NCI-H187 treated with DMSO at 0.1 percent for 48 hours (cell line): Measurements from ENCODE around the gene NFIX.

ENCODE experiments used
- DNase-seq: peaks from one replicate; lab custom pipeline; 2025; lab: John Stamatoyannopoulos, UW

NFIX gene

DNA sequence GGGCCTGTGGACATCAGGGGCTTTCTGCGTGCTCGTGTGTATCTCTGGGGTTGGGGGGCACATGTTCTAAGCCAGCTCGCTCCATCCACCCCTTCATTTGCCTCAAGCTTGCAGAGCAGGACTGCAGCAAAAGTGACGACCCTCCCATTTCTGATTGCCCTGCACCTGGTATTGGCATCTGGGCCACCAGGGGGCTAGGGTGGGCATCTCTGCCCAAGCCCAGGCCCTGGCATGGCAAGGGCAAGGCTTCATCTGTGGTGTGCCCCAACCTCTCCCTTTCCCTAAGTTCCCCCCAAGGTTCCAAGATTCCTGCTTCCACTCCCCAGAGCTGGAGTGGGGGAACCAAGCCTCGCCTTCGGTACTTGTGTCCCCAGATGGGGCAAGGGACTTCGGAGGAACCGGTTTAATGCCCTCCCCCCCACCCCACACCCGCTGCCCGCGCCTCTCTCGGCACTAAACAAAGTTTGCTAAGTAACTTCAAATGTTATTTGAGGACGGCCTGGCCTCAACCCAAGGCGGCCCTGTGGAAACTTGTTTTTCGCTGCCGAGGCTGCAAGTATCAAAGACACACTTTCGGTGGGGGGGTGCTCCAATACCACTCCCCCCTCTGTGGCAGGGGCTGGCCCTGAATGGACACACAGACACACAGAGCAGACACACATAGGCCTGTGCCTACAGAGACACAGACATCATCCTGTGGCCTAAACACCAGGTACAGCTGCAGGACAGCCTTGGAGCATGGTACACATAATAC lies 12.2 kb downstream of the NFIX start:
- DNase-seq: no peak

DNA sequence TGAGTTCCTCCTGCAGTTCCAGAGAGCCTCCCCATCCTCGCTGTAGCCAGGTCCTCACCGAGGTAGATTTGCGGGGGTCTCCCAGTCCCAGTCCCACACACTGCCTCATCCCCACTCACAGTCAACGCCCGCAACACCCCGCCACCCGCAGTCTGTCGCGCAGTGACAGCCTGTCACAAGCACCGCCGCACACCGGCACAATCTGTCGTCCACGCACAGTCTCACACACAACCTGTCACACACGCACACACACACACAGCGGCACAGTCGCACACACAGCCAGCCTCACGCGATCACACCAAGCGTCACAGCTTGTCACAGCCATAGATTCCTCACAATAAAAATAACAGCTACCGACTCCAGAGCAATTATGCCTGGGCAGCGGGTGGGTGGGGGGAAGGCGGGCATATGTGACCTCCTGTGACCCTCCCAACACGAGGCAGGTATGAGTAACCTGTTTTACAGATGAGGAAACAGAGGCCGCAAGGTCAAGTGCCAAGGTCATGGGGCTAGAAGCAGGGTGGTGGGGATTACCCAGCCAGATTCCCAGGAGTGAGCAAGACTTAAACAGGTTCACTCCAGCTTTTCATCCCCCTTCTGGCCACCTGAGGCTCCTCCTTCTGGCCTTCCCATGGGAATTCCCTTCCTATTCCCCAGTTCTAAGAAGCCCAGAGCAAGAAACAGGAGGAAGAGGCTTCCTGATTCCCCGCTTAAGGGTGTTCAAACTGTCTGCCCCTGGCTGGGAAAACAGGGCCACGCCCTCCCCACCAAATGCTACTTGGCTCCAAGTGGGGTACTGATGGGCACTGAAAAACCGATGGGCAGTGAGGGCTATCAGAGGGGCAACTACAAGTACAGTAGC lies 13.9 kb downstream of the NFIX start:
- DNase-seq: no peak

DNA sequence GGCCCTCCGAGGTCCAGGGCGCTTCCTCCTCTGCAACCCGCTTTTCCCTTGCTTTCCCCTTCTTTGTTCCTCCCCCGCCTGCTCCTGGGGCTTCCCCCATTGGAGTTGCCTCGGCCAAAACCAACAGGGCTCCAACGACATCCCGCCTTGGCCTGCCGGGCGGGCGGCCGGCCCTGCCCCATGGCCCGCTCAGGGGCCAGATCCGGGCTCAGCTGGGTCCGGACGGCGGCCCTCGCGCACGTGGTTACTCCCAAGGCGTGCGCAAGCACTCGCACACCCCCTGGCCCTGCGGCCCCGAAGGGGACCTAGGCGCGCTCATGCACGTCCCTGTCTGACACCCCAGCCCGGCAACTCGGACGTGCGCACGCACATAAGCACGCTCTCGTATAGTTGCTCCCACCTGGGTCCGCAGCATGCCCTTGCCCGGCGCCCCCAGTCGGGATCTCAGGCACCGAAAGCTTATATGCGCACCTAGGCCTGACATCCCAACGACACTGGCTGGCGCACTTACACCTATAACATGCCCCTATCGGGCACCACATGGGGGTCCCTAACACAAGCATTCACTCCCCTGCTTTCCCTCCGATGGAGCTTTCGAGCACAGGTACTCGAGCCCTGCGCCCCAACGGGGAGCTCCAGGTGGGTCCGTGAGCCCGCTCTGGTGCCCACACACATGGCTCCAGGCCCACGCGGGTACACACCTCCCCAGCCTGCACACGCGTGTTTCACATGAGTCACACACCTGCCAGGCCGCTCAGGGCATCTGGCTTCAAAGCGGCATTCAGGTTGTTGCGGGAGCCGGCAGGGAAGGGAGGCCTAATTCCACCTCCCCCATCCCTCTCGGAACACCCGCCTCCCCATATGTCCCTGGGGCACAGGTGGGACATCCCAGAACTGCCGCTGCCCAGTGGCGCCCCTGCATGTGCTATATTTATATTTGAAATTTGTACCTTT lies 15.0 kb downstream of the NFIX start:
- no peak for DNase-seq

DNA sequence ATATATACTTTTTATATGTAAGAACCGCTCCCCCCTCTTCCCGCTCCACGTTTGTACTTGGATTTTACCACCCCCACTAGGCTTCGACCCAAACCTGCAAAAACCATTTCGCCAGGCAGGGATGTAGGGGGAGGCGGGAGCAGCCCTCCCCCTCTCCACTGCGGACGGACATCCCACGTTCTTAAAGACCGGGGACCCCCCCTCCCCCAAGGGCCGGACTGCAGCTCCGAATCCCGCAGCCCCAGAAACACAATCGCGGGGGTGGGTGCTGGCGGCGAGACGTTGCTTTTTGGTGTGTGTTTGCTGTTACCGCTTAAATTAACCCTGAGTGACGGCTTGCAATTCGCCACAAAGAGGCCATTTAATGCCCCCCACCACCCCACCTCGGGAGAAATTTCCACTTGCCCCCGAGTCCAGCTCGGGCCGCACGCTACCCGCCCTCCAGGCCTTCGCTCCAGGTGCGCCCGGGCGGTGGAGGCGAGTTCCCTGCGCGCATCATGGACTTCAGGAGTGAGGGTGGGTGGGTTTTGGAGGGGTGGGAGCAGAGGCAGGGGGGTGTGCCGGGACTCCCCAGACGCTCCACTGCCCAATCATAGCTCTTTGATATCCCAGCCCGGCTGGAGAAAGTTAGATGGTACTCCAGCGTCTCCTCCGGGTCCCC lies 15.8 kb downstream of the NFIX start:
- DNase-seq: no peak

DNA sequence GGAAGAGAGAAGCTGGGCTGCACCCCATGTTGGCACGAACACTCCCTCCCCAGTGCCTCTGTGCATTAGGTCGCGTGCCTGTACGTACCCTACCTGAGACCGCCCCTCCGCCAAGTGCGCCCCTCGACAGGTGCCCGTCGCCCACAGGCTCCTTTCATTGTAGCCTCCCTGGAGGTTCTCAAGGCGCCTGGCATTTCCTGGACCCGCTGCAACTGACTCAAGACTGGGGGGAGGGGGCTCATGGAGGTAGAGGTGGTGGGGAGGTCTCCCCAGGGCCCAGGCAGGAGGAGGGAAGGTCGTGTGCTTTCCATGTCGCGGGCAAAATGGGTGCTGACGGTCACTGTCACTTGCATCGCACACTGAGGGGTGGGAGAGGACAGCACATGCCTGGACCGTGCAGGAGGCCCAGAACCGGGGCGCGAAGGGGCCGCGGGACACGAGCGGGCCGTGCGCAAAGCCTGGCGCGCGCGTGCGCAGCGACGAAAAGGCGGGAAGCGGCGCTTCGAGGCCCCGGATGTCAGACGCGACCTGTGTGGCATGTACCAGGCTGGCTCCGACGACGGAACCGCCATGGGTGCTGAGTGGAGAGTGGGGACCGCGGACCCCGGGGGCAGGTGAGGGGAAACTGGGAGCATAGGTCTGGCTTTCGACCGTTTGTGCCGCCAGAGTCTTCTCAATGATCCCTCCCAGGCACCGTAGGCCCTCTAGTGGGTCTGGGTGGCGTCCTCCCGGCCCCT lies 16.5 kb downstream of the NFIX start:
- no peak for DNase-seq

DNA sequence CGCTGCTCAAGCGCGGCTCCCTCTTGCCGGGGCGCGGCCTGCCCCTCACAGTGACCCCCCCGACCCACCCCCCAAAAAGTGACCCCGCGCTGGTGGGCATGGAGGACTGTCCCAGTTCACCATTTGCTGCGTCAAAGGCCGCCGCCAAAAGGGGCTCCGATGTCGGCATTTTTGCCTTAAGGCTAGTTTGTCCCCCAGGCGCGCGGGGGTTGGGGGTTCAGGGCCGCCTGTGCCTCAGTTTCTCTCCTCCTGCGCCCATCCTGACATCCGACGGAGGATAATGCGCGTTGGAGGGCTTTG lies 17.1 kb downstream of the NFIX start:
- DNase-seq: no peak

DNA sequence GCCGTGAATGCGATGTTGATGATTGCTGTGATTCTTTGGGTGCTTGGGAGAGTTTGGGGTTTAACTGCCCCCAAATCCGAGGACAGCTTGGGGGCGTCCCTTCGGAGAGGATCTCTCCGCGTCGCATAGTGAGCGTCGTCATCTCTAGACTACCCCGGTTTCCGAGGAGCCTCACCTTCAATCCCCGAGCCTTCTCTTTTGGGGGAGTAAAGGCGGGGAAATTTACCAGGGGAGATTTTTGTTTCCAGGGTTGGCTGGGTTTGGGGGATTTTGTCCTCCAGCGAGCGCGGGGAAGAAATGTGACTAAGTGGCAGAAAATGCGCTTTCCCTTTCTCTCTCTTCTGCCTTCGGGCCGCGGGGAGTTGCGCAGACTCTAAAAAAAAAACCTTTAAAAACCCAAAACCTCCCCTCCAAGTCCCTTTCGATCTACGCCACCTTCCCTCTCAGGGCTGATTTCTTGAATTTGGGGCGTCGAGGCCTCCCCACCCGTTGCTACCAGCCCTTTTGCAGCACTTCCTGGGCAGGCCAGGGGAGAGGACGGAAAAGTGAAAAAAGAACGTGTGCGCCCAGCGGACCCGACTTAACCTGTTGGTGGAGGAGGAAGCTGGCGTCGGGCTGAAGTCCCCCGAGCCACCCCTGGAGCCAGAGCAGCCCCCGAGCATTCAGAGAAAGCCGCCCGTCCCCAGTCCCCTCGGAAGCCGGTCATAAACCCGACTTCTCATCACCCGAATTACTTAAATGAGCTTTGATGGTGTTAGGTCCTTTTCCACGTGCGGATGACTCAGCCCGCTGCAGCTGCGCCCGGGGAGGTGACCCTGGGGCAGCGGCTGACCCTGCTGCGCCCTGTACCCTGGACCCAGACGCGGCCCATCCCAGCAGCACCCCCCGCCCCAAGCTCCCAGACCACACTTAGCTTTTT lies 17.7 kb downstream of the NFIX start:
- DNase-seq: no peak

DNA sequence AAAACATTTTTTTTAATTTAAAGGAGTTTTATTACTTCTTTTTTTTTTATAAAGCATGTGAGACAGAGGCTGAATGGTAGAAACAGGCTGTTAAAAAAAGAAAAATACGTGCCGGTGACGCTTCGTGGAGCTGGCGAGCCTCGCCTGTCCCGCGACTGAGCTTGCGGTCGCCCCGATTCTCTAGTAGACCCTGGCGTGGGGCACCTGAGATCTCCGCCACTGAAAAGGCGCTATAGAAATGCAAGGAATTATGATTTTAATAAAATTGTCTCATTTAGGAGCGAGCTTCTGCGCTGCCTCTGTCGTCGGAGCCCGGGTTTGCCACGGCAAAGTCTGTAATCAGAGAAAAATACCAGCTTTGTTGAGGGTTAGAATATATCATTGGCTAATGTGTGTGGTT lies 18.4 kb downstream of the NFIX start:
- DNase-seq: no peak

DNA sequence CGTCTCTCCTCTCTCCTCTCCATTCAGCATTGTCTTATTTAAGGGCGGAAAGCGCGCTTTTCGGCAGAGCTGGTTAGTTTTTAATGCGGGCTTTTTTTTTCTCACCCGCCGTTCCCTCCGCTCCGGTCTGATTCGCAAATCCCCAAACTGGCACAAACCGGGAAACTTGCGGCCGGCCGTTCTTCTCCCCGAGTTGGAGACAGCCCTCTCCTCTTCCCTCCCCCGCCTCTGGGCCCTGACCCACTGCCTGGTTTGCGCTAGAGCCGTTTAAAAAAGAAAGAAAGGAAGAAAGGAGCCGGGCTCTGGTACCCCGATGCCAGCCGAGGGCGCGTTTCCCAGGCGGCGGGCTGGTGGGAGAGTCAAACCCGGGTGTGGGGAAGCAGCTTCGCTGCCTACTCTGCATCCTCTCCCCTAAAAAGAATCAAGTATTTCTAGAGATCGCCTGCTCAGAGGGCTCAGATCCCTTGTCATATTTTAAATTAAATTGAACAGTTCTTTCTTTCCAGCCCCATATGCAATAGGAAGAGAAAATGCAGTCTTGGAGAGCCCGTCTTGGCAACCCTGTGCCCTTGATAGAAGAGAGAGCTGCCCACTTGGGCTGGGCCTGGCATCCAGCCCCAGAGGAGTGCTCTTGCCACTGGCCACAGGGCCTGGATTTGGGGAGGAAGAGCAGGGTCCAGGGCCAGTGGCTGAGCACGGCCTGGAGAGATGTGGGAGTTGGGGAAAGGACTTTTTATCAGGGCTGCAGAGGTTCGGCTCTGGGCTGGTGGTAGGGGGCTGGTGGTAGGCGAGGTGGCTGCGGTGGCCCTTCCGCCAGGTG lies 19.0 kb downstream of the NFIX start:
- DNase-seq: no peak

DNA sequence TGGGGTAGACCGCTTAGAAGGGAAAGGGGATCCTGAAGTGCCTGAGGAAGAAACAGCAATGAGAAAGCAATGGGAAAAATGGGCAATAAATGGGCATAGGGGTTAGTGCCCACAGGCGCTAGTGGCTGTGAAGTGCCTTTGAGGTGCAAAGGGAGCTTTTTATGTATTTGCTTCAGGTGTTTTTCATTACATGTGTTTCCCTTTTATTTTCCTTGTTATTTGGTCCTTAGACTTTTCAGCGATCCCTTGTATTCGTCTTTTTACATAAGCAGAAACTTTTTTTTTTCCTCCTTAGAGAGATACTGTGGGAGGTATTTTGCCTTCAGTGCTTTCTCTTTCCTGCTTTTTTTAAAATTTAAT lies 19.6 kb downstream of the NFIX start:
- no peak for DNase-seq

DNA sequence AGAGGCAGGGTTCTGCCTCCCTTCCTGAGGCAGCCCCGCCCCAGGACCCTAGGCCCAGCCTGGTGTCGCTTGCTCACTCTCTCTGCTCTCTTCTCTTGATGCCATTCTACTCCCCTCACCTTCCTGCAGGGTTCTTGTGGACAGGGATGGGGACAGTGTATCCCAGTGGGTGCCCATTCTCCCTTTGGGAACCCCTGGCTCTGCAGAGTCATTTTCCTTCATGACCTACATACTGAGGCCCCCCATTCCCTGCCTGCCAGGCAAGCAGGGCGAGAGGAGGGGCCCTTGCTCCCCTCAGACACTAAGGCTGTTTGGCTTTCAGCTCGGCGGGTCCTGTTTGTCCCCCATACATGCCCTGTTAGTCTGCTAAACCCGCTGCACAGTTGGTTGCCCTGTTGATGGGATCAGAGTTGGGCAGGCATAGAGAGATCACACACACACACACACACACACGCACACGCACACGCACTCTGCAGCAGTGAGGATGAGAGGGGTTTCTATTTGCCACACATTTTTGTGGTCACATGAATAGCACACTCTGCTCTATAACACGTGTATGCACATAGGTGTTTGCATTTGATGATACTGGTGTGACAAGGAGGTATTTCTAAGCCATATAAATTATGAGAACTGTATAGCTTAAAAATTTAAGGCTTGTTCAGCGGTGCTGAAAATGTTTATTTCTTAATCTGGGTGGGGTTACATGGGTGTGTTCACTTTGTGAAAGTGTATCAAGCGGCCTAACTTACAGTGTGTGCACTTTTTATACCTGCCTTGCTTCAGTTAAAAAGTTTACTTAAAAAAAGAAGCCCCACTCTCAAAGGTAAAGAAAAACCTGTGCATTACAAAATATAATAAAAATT lies 20.3 kb downstream of the NFIX start:
- no peak for DNase-seq

DNA sequence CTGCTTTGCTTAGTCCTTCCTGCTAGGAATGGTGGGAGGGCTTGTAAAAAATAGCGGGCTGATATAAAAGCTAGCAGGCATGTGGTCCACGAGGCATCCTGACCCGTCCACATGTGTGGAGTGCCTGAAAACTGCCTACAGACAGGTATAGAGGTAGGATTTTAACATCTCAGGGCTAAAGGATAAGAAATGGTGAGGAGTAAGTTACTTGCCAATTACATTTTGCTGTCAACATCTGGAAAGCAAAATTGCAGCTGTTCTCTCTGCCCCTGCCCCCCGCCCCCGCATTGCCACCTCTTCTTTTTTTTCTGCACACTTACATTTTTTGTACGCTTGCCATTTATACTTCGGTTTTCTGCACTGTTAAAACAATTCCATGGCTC lies 21.0 kb downstream of the NFIX start:
- DNase-seq: no peak

DNA sequence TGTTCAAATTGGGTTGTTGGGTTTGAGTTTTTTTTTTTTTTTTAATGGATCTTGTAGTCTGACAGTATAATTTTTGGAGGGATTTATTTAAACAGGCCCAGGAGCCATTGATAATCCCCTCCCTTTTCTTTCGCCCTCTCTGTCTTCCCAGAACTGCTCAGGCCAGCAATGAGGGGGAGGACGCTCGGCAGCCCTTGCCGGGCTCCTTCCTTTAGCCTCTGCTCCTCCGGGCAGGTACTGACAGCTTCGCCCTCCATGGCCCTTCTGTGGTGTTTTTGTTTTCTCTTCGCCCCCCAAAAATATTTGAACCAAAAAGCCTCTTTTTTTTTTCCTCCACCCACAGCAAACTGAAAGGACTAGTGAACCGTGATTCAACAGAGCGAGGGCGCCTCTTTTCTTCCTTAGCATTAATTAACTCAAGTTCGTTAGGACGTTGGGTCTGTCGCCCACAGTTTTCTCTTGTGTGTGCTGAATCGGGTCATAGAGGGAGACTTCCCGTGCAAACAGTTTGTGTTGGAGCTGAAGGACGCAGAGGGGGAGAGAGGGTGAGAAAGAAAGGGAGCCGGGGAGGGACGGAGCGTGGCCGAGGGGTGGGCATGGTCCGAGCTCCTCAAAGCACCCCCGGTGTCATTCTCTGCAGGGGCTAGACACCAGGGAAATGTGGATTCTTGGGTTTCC lies 21.5 kb downstream of the NFIX start:
- DNase-seq: no peak

DNA sequence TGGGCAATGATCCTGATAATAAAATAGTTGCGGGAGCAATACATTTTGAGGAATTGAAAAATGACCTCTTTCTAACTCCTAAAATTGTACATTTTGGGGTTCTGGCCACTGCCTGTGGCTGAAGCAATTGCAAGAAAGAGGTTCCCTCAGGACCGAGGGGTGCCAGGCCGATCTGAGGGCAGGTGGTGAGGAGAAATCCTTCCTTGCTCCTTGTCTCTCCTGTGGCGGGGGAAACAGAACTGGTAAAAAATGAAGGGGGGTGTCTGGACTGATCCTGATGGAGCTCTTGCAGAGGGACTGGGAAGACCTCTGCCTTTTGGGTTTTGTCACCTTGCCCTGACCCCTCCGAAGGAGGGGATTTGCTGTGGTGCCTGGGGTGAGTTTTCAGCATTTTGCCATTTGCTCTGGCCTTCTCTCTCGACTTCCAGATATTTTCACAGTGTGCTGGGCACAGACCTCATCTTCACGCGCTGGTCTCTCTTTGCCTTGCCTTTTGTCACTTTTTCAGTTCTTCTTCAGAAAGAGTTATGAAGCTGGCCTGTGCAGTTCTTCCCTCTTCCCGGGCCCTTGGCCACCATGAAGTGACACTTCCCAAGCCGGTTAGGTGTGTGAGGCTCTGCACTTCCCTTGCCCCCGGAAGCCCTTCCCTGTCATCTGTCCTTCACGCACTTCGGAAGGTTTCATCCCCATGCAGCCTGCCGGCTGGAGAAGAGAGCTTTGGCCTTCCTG lies 22.2 kb downstream of the NFIX start:
- no peak for DNase-seq

DNA sequence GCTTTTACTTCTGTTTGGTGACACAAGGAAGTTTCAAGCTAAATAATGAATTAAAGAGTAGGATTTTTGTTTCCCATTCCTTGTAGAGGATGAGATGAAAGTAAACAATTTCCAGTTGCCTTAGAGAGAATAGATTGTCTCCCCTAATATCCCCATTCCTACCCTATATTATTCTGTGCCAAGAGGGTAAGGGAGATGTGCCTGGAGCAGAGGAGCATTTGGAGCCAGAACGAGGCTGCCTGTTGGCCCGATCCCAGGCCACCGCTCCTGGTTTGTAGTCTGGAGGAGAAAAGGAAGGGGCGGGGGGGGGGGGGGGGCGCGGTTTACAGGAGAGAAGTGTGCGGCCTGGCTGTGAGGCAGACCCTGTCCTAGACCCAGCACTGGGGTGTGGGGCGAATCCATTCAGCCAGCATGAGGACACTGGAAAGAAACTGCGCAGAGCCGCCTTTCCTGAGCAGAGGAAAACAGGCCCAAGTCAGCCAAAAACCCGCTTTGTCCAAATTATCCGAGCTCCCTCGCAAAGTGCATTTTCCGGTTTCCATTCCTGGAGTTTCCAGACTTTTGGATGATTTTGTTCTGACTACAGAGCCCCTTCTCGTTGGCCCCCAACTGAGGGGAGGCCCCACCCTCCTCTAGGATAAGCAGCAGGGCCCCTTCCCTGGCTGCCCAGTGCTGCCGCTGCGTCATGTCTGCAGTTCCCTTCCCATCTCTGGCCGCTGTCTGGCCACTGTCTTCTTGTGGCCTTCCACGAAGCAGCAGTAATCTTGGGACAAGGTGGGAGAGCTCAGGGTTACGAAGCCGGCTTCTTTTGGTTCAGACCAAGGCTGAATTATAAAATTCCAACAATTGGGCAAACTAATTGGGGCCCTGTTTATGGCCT lies 23.0 kb downstream of the NFIX start:
- DNase-seq: no peak

DNA sequence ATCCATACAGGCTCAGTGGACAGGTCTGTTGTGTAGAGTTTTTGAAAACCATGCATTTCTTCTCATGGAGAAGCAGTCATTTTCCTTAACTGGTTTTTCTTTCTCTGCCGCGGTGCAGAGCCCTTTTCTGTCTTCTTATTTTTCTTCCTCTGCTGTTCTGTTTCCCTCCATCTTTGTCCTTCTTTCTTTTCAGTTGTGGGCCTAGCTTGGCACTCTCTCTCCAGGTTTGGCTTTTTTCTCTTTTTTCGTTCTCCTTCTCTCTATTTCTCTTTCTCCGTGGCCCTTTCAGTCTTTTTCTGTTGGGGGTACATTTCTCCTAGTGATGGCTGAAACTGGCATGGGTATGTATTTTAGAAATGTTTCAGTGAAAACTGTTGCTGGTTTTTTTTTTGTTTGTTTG lies 24.1 kb downstream of the NFIX start:
- DNase-seq: no peak
